ENCODE results near the gene RHBDF2.

Gene RHBDF2

DNA sequence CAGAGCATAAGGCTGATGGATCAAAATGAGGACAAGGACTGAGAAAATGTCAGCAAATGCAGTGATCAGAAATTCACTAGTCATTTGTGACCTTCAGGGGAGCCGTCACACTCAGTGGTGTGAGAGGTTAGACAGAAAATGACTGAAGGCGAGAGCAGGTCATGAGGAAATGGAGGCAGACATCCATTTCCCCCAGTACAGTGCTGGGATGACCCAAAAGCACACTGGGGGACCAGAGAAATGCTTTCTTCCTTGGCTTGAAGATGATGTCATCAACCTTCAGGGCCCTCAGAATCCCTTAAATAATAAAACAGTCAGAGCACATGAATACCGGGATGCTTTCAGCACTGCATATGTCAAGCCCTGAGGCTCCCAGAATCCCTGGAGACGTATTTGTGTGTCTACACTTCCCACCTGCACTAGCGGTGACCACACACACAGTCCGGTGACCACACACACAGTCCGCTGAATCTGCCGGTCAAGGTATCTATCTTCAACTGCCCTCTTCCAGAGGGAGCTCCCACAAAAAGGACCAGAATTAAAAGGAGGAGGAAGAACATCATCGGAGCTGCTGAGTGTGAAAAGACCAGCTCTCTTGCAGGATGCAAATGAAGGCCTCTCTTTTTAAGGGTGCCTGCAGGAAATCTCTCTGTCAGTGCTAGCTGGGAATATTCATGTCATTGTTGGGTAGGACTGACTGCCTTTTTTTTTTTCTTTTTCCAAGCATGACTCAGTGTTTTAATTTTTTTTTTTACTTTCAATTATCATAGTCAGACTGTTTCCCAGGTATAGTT lies 56.5 kb downstream of the RHBDF2 start:
- H3K4me3 ChIP-seq (ENCODE audit: low read depth, low read length), result no peak overlapping the region
- TF ChIP-seq, protein P1, sequence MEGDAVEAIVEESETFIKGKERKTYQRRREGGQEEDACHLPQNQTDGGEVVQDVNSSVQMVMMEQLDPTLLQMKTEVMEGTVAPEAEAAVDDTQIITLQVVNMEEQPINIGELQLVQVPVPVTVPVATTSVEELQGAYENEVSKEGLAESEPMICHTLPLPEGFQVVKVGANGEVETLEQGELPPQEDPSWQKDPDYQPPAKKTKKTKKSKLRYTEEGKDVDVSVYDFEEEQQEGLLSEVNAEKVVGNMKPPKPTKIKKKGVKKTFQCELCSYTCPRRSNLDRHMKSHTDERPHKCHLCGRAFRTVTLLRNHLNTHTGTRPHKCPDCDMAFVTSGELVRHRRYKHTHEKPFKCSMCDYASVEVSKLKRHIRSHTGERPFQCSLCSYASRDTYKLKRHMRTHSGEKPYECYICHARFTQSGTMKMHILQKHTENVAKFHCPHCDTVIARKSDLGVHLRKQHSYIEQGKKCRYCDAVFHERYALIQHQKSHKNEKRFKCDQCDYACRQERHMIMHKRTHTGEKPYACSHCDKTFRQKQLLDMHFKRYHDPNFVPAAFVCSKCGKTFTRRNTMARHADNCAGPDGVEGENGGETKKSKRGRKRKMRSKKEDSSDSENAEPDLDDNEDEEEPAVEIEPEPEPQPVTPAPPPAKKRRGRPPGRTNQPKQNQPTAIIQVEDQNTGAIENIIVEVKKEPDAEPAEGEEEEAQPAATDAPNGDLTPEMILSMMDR (IDR thresholded peaks at IDR 0.05; ENCODE audit: control insufficient read depth, extremely low read depth, insufficient read depth), result no peak
- DNase-seq (ENCODE audit: low read depth), result no peak

DNA sequence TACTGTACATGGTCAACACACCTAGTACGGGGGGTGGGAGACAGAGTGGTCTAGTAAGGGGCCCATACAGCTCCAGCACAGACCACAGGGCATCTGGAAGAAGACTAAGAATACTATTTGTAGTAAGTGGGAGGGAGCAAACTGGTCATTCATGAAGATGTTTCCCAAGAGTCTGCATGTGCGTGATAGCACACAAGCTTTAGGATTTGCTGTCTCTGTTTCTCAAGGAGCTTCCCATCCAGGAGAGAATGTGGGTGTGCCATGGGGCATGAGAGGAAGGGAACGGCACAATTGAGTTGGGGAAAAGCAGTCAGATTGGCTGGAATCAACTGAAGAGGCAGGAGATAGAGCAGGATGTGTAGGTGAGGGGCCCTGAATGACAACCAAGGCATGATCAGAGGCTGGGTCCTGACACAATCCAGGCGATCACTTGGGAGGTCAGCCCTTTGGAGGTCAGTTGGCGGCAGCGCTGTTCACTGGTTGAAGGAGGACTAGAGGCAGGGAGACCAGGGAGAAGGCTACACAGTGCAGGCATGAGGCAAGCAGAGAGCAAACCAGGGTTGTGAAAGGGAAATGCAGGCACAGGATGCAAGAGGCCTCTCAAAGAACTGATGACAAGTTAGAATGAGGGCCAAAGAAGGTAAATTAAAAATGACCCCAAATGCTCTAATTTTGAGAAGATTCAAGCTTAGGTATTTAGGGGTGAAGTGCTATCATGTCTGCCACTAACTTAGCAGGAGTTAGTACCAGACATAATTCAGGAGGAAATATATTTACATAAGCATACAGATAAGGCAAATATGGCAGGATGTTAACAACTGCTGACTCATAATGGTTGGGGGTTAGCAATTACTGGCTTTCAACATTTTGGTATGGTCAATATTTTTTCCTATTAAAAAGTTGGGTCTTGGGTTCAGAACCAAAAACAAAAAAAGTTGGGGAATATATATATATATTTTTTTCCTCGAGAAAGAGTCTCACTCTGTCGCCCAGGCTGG lies 58.6 kb downstream of the RHBDF2 start:
- TF ChIP-seq, protein P1 (IDR thresholded peaks at IDR 0.05; ENCODE audit: control insufficient read depth, extremely low read depth, insufficient read depth), result no peak
- H3K4me3 ChIP-seq (ENCODE audit: low read depth, low read length), result no peak overlapping the region
- DNase-seq (ENCODE audit: low read depth), result no peak

DNA sequence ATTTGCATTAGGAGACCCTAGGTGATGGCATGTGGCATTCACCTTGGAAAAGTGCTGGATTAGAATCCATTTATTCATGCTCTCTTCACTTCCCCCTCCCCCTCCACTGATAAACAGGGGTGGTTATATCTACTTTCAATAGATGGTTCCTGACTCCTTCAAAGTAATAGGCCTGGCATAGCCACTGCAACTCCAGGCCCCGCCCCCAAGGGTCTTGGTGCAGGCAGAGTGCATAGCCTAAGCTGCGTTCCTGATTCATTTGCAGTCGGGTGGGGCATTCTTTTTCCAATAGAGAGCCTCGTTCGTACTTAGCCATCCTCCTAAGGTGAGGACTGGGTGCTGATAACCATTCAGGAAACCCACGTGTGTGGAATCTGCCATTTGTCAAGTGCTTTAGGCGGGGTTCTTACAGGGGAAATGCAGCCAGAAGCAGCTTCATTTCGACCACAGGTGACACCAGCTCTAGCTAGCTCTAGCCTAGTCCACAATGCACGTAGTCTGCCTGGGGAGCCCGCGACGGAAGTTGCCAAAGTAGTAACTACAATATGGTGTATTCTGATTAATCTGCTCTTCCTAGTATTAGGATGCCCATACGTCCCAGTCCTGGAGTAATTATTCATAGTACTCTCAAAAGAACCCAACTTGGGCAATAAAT lies 59.4 kb downstream of the RHBDF2 start:
- DNase-seq (ENCODE audit: low read depth), result no peak
- no peak overlapping the region for H3K4me3 ChIP-seq (ENCODE audit: low read depth, low read length)
- TF ChIP-seq, protein P1 (IDR thresholded peaks at IDR 0.05; ENCODE audit: control insufficient read depth, extremely low read depth, insufficient read depth), result no peak

DNA sequence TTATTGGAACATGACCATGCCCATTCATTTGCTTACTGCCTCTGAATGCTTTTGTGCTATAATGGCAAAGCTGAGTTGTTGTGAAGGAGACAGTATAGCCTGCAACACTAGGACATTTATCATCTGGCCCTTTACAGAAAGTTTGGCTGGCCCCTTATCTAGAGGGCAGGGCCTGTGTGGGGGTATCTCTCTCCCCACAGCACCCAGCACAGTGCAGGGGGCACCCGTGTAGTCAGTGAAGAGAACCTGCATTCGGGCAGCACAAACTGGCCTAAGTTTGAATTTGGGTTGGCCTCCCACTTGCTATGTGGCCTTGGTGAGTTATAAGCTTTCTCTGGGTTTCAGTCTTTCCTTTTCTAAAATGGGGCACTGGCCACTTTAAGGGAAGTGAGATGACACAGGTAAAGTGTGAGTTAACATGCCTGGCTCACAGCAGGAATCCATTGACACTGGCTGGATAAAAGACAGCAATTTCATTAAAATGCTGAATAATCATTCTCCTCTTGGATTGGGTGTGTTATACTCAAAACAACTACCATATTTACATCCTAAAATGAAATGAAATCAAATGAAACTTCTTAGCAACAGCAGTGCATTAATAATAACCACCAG lies 60.4 kb downstream of the RHBDF2 start:
- no peak overlapping the region for H3K4me3 ChIP-seq (ENCODE audit: low read depth, low read length)
- DNase-seq (ENCODE audit: low read depth), result no peak
- TF ChIP-seq, protein P1 (IDR thresholded peaks at IDR 0.05; ENCODE audit: control insufficient read depth, extremely low read depth, insufficient read depth), result no peak

DNA sequence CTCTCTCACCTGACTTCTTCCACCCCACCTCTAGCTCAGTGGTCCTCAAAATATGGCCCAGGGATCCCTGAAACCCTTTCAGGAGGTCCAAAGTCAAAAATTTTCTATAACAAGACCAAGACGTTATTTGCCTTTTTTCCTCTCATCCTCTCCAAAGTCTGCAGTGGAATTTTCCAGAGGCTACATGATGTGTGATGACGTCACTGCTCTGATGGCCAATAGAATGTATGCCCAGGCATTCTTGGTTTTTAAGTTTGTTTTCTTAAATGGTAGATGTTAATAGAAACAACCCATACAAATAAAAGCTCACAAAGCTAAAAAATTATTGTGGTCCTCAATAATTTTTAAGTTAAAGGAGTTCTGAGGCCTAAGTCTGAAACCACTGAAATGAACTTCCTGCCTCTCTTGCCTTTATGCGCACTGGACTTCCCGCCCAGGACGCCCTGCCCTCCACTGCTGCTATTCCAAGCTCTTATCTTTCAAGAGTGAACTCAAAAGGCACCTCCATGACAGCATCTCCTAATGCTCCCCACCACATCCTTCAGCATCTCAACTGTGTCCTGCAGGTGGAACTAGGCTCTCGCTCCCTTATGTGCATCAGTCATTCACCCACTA lies 61.8 kb downstream of the RHBDF2 start:
- no peak overlapping the region for H3K4me3 ChIP-seq (ENCODE audit: low read depth, low read length)
- TF ChIP-seq, protein P1 (IDR thresholded peaks at IDR 0.05; ENCODE audit: control insufficient read depth, extremely low read depth, insufficient read depth), result no peak
- DNase-seq (ENCODE audit: low read depth), result no peak

DNA sequence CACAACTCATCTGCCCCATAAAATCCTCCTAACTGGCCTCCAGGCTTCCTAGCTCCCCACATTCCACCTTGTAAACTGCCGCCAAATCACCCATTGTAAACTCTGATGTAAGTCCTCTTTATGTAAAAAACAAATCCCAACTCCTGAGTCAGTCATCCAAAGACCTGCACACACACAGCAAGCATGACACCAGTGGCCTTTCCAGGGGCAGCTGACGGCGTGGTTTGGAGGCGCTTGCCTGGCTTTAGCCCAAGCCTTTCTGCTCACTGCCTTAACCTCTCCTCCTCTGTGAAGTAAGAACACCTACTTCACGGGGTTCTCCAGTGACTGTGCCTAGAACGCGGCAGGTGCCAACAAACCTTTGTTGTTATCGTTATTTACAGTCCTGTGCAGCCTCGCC lies 62.3 kb downstream of the RHBDF2 start:
- H3K4me3 ChIP-seq (ENCODE audit: low read depth, low read length), result no peak overlapping the region
- TF ChIP-seq, protein P1 (IDR thresholded peaks at IDR 0.05; ENCODE audit: control insufficient read depth, extremely low read depth, insufficient read depth), result no peak
- no peak for DNase-seq (ENCODE audit: low read depth)

Measured in LNCaP clone FGC (cell line).